GM23248 (cell line): ENCODE results near the gene POLG.

Experiments used
- EZH2 ChIP-seq: fragments of 200-600 bp; sonication (generic); IDR thresholded peaks from 2 replicates; pipeline ENCODE4 v1.6.1; 2018; ENCODE audit warnings: antibody characterized with exemption, mild to moderate bottlenecking; ENCODE audit not compliant: insufficient read depth, poor library complexity, severe bottlenecking
- EZH2phosphoT487 ChIP-seq: fragments of 200-600 bp; sonication (generic); IDR thresholded peaks from 2 replicates; pipeline ENCODE4 v1.6.1; 2018; ENCODE audit warnings: antibody characterized with exemption, moderate library complexity, mild to moderate bottlenecking, low read depth; ENCODE audit not compliant: insufficient read depth

GRCh38 chr15:89293012-89293411 lies 41.6 kb downstream of the POLG start:
- no peak for TF ChIP-seq EZH2
- TF ChIP-seq EZH2phosphoT487 = no peak
